ENCODE data around the gene ANO8. TPM values are rescaled to one million over a fixed set of nuclear protein-coding genes. Genes with fewer than 3 reads are reported as not detected.

The ANO8 gene
- total and polyA plus RNA-seq, 2 of the 13 experiments (the other 11 are each of a cell fraction or from before 2014, with no cell fraction given), result 1.8 to 3.5 TPM

GRCh38 chr19:17282488-17283125 lies 52.0 kb downstream of the ANO8 start (continued):
- TF ChIP-seq ZNF691 (CRISPR knock-in tag; IDR thresholded peaks at IDR 0.05; ENCODE audit: borderline replicate concordance, low read depth), result peak; percentile 53; the same call in 1 of the 2 replicates
- TF ChIP-seq PCBP2 (optimal IDR thresholded peaks at IDR 0.05; ENCODE audit: low read depth, low read length, poor library complexity, severe bottlenecking), result no peak
- peak; percentile 55; the same call in 1 of the 2 replicates for TF ChIP-seq ZFX (CRISPR knock-in tag; IDR thresholded peaks at IDR 0.05; ENCODE audit: low read depth)
- TF ChIP-seq SMAD9 (CRISPR knock-in tag; IDR thresholded peaks at IDR 0.05), result no peak
- TF ChIP-seq ZNF710 (CRISPR knock-in tag; IDR thresholded peaks at IDR 0.05; ENCODE audit: borderline replicate concordance), result peak; percentile 74
- TF ChIP-seq HBP1 (CRISPR knock-in tag; IDR thresholded peaks at IDR 0.05; ENCODE audit: low read depth), result 0 out of 2 replicates have a peak, but pooled peaks have one; percentile 31
- TF ChIP-seq ZNF605 (CRISPR knock-in tag; IDR thresholded peaks at IDR 0.05), result peak; percentile 48
- TF ChIP-seq ZBTB20 (CRISPR knock-in tag; IDR thresholded peaks at IDR 0.05; ENCODE audit: borderline replicate concordance, low read depth), result 0 out of 2 replicates have a peak, but pooled peaks have one; percentile 24
- TF ChIP-seq KDM4B (CRISPR knock-in tag; IDR thresholded peaks at IDR 0.05), result 0 out of 2 replicates have a peak, but pooled peaks have one; percentile 29
- TF ChIP-seq ZNF350 (CRISPR knock-in tag; IDR thresholded peaks at IDR 0.05; ENCODE audit: borderline replicate concordance, low read depth), result peak; percentile 62
- TF ChIP-seq CBFB (CRISPR knock-in tag; IDR thresholded peaks at IDR 0.05), result 0 out of 2 replicates have a peak, but pooled peaks have one; percentile 23
- peak; percentile 68; the same call in 1 of the 2 replicates for TF ChIP-seq ZBTB33 (CRISPR knock-in tag; IDR thresholded peaks at IDR 0.05)
- TF ChIP-seq POGK (CRISPR knock-in tag; conservative IDR thresholded peaks at IDR 0.05), result peak; percentile 82
- TF ChIP-seq ZNF580 (CRISPR knock-in tag; IDR thresholded peaks at IDR 0.05; ENCODE audit: borderline replicate concordance, low read depth), result peak; percentile 80; the same call in 1 of the 2 replicates
- TF ChIP-seq RXRB (CRISPR knock-in tag; IDR thresholded peaks at IDR 0.05; ENCODE audit: borderline replicate concordance), result peak; percentile 51; the same call in 1 of the 2 replicates
- peak; percentile 55; the same call in 1 of the 2 replicates for TF ChIP-seq NR0B2 (CRISPR knock-in tag; IDR thresholded peaks at IDR 0.05)
- 0 out of 2 replicates have a peak, but pooled peaks have one; percentile 34 for TF ChIP-seq KAT8 (CRISPR knock-in tag; IDR thresholded peaks at IDR 0.05)
- TF ChIP-seq MLLT10 (CRISPR knock-in tag; IDR thresholded peaks at IDR 0.05), result no peak
- TF ChIP-seq ZFP41 (CRISPR knock-in tag; IDR thresholded peaks at IDR 0.05; ENCODE audit: borderline replicate concordance), result 0 out of 2 replicates have a peak, but pooled peaks have one; percentile 24
